Measurements from ENCODE around the gene PDE11A. TPM values are rescaled to one million over a fixed set of nuclear protein-coding genes. Genes with fewer than 3 reads are reported as not detected.

The PDE11A gene
- total and polyA plus RNA-seq, 2 of the 8 experiments (the other 6 are each of a cell fraction or from before 2014, with no cell fraction given): 0.19 to 0.23 TPM

GRCh38 chr2:178106053-178106452 lies 33.5 kb upstream of the PDE11A start:
- TF ChIP-seq RFX5 (IDR thresholded peaks at IDR 0.05; ENCODE audit: borderline replicate concordance, low read depth, low read length) (no peak), POLR2AphosphoS5 (IDR thresholded peaks at IDR 0.05; ENCODE audit: low read depth, low read length) (no peak), SRF (IDR thresholded peaks at IDR 0.05; ENCODE audit: low read depth, low read length) (no peak), EP300 (IDR thresholded peaks at IDR 0.05; ENCODE audit: borderline replicate concordance in 1 of 2, low read depth in 2 of 2, low read length in 2 of 2) (no peak), ASH2L (IDR thresholded peaks at IDR 0.05; ENCODE audit: low read length) (no peak), SUZ12 (IDR thresholded peaks at IDR 0.05; ENCODE audit: low read length) (no peak)
- Histone ChIP-seq H3K14ac (ENCODE audit: insufficient read length) (no peak overlapping the region), H3K4me3 (ENCODE audit: extremely low read depth in 1 of 4, insufficient read depth in 2 of 4, low read depth in 3 of 4, low read length in 4 of 4) (no peak overlapping the region), H2BK12ac (ENCODE audit: low read depth, low read length) (no peak overlapping the region), H3K9ac (replicated peaks in 1 of 4; ENCODE audit: extremely low read depth in 1 of 4, low read depth in 3 of 4, low read length in 3 of 4) (no peak overlapping the region), H2BK5ac (ENCODE audit: low read depth, low read length) (no peak overlapping the region), H3K4me1 (replicated peaks in 1 of 4; ENCODE audit: control insufficient read depth in 3 of 4, insufficient read depth in 4 of 4, low read length in 3 of 4) (no peaks in the 10 kb centered on the region), H3K56ac (replicated peaks; ENCODE audit: insufficient read length, low read depth, low read length) (no peak overlapping the region), H2BK120ac (replicated peaks; ENCODE audit: low read depth, low read length) (no peak overlapping the region), H3K4ac (replicated peaks; ENCODE audit: insufficient read length, low read depth, low read length) (no peak overlapping the region), H3K27me3 (replicated peaks in 1 of 4; ENCODE audit: control insufficient read depth in 3 of 4, extremely low read depth in 1 of 4, insufficient read depth in 3 of 4, low read length in 3 of 4) (no peaks in the 10 kb centered on the region), H2AK5ac (ENCODE audit: low read depth, low read length) (no peak overlapping the region), H4K5ac (ENCODE audit: insufficient read length, low read depth, low read length) (no peak overlapping the region), H4K20me1 (replicated peaks in 1 of 2; ENCODE audit: control insufficient read depth in 1 of 2, insufficient read depth in 2 of 2, low read length in 2 of 2) (no peaks in the 10 kb centered on the region), H3K36me3 (ENCODE audit: control insufficient read depth in 2 of 4, insufficient read depth in 4 of 4, low read length in 3 of 4) (no peaks in the 10 kb centered on the region), H2BK15ac (ENCODE audit: low read length) (no peak overlapping the region), H3K23ac (ENCODE audit: insufficient read length) (no peak overlapping the region), H2BK20ac (ENCODE audit: low read length) (no peak overlapping the region), H3K9me3 (ENCODE audit: insufficient read depth in 2 of 2, low read depth in 1 of 2, low read length in 1 of 2) (no peaks in the 10 kb centered on the region), H3K27ac (ENCODE audit: low read depth, low read length) (no peak overlapping the region), H3K18ac (ENCODE audit: extremely low read depth, low read length) (no peak overlapping the region), H3K79me2 (ENCODE audit: control insufficient read depth in 1 of 2, insufficient read depth in 2 of 2, low read length in 2 of 2) (no peaks in the 10 kb centered on the region), H2AFZ (ENCODE audit: low read length) (no peak overlapping the region), H4K91ac (replicated peaks; ENCODE audit: insufficient read length, low read length) (no peak overlapping the region), H3K79me1 (ENCODE audit: low read depth, low read length) (no peaks in the 10 kb centered on the region), H4K8ac (ENCODE audit: extremely low read depth, insufficient read depth, low read length) (no peak overlapping the region), H3K23me2 (ENCODE audit: low read depth, low read length) (no peaks in the 10 kb centered on the region), H3K4me2 (ENCODE audit: insufficient read depth in 1 of 2, low read depth in 2 of 2, low read length in 2 of 2) (no peak overlapping the region)
- WGBS, 2 experiments (ENCODE audit: extremely low coverage in 1 of 2, insufficient coverage in 1 of 2, insufficient read length in 1 of 2, insufficient replicate concordance in 2 of 2, low coverage in 1 of 2, low lambda C conversion rate in 2 of 2, missing lambda C conversion rate in 1 of 2): 90% methylated on average over 2 of the region's 2 CpGs; no CpG with 5 or more reads in 1 of the 2 experiments
- ChIA-PET POLR2A (ENCODE audit: partially characterized antibody) (interaction anchor here (1.0 kb wide), 1 partner anchor 320 kb away, joined by 3 read pairs; no protein-coding TSS in a partner anchor), CTCF (ENCODE audit: partially characterized antibody) (no interaction called here)
- DNase-seq (ENCODE audit: low read depth in 1 of 2, low spot score in 2 of 2) (no peak), FAIRE-seq (no peak)

All from H1 (cell line).